Measurements from ENCODE around the gene UGT1A4.
"Not testable (repeated sequence)": the region's sequence is repeated elsewhere in the genome, so short reads cannot be mapped to it uniquely, and the experiment has no call there.

The UGT1A4 gene

GRCh38 chr2:233700028-233700635 lies 18.4 kb upstream of the UGT1A4 start:
- DNase-seq (ENCODE audit: low read depth): no peak

DNA sequence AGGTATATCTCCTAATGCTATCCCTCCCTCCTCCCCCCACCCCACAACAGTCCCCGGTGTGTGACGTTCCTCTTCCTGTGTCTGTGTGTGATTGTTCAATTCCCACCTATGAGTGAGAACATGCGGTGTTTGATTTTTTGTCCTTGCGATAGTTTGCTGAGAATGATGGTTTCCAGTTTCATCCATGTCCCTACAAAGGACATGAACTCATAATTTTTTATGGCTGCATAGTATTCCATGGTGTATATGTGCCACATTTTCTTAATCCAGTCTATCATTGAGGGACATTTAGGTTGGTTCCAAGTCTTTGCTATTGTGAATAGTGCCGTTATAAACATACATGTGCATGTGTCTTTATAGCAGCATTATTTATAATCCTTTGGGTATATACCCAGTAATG lies 17.7 kb upstream of the UGT1A4 start:
- not testable (repeated sequence) for DNase-seq (ENCODE audit: low read depth)

DNA sequence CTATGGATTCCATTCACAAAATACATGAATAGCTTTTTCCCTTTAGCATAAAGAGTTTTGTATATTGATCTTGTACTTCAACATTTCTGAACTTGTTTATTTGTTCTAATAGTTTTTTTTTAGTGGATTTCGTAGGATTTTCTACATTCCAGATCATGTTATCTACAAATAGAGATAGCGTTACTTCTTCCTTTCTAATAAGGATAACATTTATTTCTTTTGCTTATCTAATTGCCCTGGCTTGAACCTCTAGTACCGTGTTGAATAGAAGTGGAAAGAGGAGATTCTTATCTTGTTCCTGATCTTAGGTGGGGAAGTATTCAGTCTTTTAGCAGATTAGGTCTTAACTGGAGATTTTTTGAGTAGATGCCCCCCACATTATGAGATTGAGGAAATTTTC lies 16.3 kb upstream of the UGT1A4 start:
- DNase-seq (ENCODE audit: low read depth): no peak

- DNase-seq (ENCODE audit: low read depth): no peak
Observed at GRCh38 chr2:233705911-233706506, 12.5 kb upstream of the UGT1A4 start.

- no peak for DNase-seq (ENCODE audit: low read depth)
Observed at GRCh38 chr2:233706720-233707119, 11.8 kb upstream of the UGT1A4 start.

- no peak for DNase-seq (ENCODE audit: low read depth)
Observed at GRCh38 chr2:233707940-233708644, 10.4 kb upstream of the UGT1A4 start.

GRCh38 chr2:233708942-233709341 lies 9.6 kb upstream of the UGT1A4 start:
- DNase-seq (ENCODE audit: low read depth): no peak

GRCh38 chr2:233711312-233712008 lies 7.1 kb upstream of the UGT1A4 start:
- peak; percentile 37 for DNase-seq (ENCODE audit: low read depth)

DNA sequence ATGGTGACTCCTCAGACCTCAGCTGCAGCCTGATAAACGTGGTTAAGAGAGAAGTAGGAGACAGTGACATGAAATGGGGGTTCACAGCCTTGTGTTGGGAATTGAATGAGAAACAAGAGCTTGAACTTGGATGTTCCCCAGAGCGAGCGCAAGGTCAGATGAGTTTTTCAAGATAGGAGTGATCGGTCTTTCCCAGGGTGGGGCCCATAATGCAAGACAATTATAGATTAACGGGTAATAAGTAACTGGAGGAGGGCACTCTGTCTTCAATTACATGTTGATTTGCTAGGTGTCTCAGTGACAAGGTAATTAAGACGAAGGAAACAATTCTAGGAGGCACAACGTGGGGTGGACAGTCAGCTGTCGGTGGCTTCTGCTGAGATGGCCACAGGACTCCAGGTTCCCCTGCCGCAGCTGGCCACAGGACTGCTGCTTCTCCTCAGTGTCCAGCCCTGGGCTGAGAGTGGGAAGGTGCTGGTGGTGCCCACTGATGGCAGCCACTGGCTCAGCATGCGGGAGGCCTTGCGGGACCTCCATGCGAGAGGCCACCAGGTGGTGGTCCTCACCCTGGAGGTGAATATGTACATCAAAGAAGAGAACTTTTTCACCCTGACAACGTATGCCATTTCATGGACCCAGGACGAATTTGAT lies 5.8 kb upstream of the UGT1A4 start, which contains the start of gene UGT1A5:
TSS of gene UGT1A5 (plus strand) at position 297 of the 651 bp plus-strand sequence. CDS start at position 382, 85 bp downstream.
- no peak for DNase-seq (ENCODE audit: low read depth)

GRCh38 chr2:233713262-233713615 lies 5.3 kb upstream of the UGT1A4 start:
- no peak for DNase-seq (ENCODE audit: low read depth)

DNA sequence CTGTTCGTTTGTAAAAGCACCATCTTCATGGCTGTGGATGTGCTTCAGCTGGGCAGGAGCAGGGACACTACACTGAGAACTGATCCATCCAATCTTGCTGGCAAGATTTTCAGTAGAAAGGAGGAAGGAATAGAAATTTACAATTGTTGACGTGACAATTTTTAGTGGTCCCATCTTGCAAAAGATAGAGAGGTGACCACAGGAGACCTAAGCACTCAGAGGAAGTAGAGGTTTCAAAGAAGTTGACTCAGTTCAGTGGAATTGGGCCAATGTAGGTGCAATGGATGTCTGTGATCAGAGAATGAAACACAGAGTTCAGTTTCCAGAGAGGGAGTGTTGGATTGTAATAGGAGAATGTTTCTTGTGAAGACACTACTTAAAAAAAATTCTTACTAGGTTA lies 4.4 kb upstream of the UGT1A4 start:
- DNase-seq (ENCODE audit: low read depth): no peak

- no peak for DNase-seq (ENCODE audit: low read depth)
Observed at GRCh38 chr2:233728723-233729301, 10.3 kb downstream of the UGT1A4 start, which contains the start of gene UGT1A3. UGT1A3 (plus strand) TSS chr2:233729042; CDS start chr2:233729127, 85 bp downstream.

- DNase-seq (ENCODE audit: low read depth): not testable (repeated sequence)
Observed at GRCh38 chr2:233736868-233737653, 18.5 kb downstream of the UGT1A4 start.

DNA sequence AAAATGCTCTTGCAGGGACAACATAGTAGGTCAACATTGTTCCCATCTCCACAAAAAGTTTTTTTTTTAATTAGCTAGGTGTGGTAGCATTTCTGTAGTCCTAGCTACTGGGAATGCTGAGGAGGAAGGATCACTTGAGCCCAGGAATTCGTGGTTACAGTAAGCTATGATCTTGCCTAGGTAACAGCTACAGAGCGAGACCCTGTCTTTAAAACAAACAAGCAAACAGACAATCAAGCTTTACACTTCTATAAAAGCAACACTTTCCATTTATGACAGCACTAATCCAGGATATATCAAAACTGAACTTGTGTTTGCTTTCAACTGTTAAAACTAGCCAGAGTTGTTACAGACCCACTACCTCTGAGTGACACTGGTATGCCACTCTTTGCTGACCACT lies 22.3 kb downstream of the UGT1A4 start:
- DNase-seq (ENCODE audit: low read depth): no peak

DNA sequence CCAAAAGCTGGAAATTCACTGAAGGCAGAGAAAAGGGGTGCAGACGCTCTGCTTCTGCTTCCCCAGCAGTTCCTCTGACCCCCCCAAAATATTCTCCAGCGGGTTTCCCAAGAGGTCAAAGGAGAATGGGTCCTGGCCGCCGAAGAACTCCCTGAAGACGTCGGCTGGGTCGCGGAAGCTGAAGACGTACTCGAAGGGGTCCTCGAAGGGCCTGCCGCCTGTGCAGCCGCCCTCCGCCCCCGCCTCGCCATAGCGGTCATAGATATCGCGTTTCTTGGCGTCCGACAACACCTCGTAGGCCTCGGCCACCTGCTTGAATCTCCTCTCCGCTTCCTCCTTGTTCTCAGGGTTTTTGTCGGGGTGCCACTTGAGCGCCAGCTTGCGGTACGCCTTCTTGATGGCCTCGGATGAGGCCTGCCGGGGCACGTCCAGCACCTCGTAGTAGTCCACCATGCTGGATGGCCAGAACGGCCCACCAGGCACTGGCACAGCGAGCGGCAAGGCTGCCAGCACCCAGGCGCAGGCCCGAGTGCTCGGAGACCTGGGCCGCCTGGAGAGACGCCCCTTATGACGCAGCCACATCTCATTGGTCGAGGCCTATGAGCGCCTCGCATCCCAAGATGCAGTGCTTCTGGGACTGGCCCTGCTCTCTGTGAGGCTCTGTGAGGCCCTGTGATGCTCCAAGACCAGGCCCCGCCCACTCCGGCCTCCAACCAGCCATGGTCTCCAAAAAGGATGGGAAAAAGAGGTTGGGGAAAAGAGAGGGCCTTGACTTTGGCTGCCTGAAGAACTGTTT lies 25.1 kb downstream of the UGT1A4 start:
- DNase-seq (ENCODE audit: low read depth): no peak

DNA sequence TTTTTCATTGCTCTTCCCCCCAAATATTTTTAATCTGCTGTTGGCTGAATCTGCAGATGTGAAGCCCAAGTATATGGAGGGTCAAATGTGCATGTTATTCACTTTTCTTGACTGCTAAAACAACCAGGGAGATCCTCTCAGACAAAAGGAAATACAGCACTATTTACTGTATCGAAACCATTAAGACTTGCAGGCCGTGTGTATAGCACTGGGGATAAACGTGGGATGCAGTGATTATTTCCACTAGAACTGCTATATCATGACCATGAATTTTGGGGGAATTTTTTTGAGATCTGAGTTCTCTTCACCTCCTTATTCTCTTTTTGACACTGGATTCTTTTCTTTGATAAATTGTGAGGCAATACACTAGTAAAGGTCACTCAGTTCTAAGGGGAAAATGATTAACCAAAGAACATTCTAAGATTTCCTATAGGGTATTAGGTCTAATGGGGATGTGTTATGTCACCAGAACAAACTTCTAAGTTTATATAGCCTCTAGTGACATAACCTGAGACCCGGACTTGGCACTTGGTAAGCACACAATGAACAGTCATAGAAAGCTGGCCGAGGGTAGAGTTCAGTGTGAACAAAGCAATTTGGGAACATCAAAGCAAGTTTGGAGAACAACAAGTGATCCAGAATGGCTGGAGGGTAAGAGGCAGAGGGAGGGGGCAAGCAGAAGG lies 26.7 kb downstream of the UGT1A4 start:
- DNase-seq (ENCODE audit: low read depth): no peak

- DNase-seq (ENCODE audit: low read depth): not testable (repeated sequence)
Observed at GRCh38 chr2:233745838-233746237, 27.3 kb downstream of the UGT1A4 start.

- DNase-seq (ENCODE audit: low read depth): no peak
Observed at GRCh38 chr2:233746475-233747282, 28.1 kb downstream of the UGT1A4 start.

DNA sequence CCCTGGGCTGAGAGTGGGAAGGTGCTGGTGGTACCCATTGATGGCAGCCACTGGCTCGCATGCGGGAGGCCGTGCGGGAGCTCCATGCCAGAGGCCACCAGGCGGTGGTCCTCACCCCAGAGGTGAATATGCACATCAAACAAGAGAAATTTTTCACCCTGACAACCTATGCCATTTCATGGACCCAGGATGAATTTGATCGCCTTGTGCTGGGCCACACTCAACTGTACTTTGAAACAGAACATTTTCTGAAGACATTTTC lies 28.7 kb downstream of the UGT1A4 start:
- DNase-seq (ENCODE audit: low read depth): no peak
